Measurements from ENCODE around the gene CDH13. TPM values are rescaled to one million over a fixed set of nuclear protein-coding genes. Genes with fewer than 3 reads are reported as not detected.

CDH13 gene
- total RNA-seq, 1 donor from 2014 or later: 161 TPM

GRCh38 chr16:83807327-83807709 is 1180.5 kb downstream of the CDH13 start:
- Histone ChIP-seq H3K9me3 (replicated peaks) (no peaks in the 10 kb centered on the region), H3K36me3 (peaks cover 30% of the 10 kb centered on the region), H3K4me1 (peaks cover 52% of the 10 kb centered on the region), H3K4me3 (peak overlapping the region; percentile 92), H3K27ac (replicated peaks) (peak overlapping the region; percentile 81), H3K27me3 (ENCODE audit: low read depth) (no peaks in the 10 kb centered on the region)
- intact Hi-C loops (cut with micrococcal nuclease): no loop called here
- no peak for DNase-seq
- no peak for TF ChIP-seq CTCF (IDR thresholded peaks at IDR 0.05; ENCODE audit: borderline replicate concordance)

GRCh38 chr16:83807710-83808572 is 1181.2 kb downstream of the CDH13 start, which contains the start of gene HSBP1:
TSS of gene HSBP1 (plus strand) at chr16:83807978. CDS start at chr16:83808077, 99 bp downstream.
- intact Hi-C loops (cut with micrococcal nuclease): no loop called here
- no peaks in the 10 kb centered on the region for H3K9me3 ChIP-seq (replicated peaks)
- peak; percentile 96 for DNase-seq
- H3K4me3 ChIP-seq: peak within 1 kb of the TSS; percentile 92
- H3K4me1 ChIP-seq: peaks cover 52% of the 10 kb centered on the region
- H3K27me3 ChIP-seq (ENCODE audit: low read depth): no peaks in the 10 kb centered on the region
- peak within 1 kb of the TSS; percentile 81 for H3K27ac ChIP-seq (replicated peaks)
- peaks cover 36% of the 10 kb centered on the region for H3K36me3 ChIP-seq
- no peak for TF ChIP-seq CTCF (IDR thresholded peaks at IDR 0.05; ENCODE audit: borderline replicate concordance)

- Histone ChIP-seq H3K27ac (replicated peaks) (peak overlapping the region; percentile 81), H3K9me3 (replicated peaks) (no peaks in the 10 kb centered on the region), H3K4me3 (peak overlapping the region; percentile 92), H3K4me1 (peaks cover 58% of the 10 kb centered on the region), H3K36me3 (peaks cover 39% of the 10 kb centered on the region), H3K27me3 (ENCODE audit: low read depth) (no peaks in the 10 kb centered on the region)
- DNase-seq: no peak
- intact Hi-C loops (cut with micrococcal nuclease): no loop called here
- no peak for TF ChIP-seq CTCF (IDR thresholded peaks at IDR 0.05; ENCODE audit: borderline replicate concordance)
Measured at GRCh38 chr16:83808573-83809014, 1181.8 kb downstream of the CDH13 start.

GRCh38 chr16:83809092-83809491 is 1182.3 kb downstream of the CDH13 start:
- TF ChIP-seq CTCF (IDR thresholded peaks at IDR 0.05; ENCODE audit: borderline replicate concordance): no peak
- Histone ChIP-seq H3K27ac (replicated peaks) (no peak overlapping the region), H3K9me3 (replicated peaks) (no peaks in the 10 kb centered on the region), H3K36me3 (peaks cover 39% of the 10 kb centered on the region), H3K4me3 (peak overlapping the region; percentile 92), H3K4me1 (peaks cover 63% of the 10 kb centered on the region), H3K27me3 (ENCODE audit: low read depth) (no peaks in the 10 kb centered on the region)
- DNase-seq: no peak
- intact Hi-C loops (cut with micrococcal nuclease): no loop called here

- Histone ChIP-seq H3K27ac (replicated peaks) (no peak overlapping the region), H3K4me3 (no peak overlapping the region), H3K9me3 (replicated peaks) (no peaks in the 10 kb centered on the region), H3K4me1 (peaks cover 72% of the 10 kb centered on the region), H3K36me3 (peaks cover 39% of the 10 kb centered on the region), H3K27me3 (ENCODE audit: low read depth) (no peaks in the 10 kb centered on the region)
- TF ChIP-seq CTCF (IDR thresholded peaks at IDR 0.05; ENCODE audit: borderline replicate concordance): no peak
- intact Hi-C loops (cut with micrococcal nuclease): no loop called here
- no peak for DNase-seq
Measured at GRCh38 chr16:83810901-83811300, 1184.1 kb downstream of the CDH13 start.

Data from left ventricle myocardium inferior (tissue), 1 donor.